ENCODE measurements around the gene TSC2. TPM values are rescaled to one million over a fixed set of nuclear protein-coding genes. Genes with fewer than 3 reads are reported as not detected.

The TSC2 gene
- total RNA-seq, 1 donor from 2014 or later, result 80.1 TPM

DNA sequence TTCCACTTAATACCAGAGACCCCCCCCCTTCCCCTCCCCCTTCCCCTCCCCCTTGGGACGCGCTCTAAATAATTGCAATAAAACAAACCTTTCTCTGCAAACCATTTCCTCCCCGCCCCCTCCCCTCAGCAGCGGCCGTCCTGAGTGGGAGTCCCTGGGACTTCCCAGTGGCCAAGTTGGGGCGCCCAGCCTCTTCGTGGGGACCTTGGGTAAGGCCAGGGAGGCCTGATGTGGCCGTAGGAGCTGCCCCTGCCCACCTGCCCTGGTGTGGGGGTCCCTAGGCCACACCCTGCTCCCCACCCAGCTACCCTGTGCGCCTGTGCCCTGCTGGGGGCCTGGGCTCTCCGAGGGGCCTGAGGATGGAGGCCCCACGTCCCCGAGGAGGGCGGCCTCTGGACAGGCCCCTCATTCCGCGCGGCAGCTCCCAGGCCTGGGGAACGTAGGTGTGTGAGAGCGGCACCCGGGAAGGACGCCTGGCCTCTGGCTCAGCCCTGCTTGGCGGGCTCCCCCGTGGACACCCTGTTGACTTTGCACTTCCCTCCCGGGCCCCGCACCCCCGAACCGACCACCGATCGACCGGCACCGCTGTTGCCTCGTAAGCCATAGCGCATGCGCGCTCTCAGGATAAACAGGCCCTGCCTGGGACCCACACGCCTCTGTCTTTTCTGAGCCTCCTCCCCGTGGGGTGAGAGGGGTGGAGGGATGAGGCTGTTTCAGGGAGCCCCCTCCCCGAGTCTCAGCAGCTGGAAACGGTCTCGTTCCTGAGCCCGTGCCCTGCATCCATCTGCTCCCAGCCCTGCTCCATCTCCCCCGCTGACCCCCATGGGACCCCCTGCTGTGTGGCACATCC, 9.2 kb upstream of the TSC2 start:
- Histone ChIP-seq H3K36me3 (peaks cover 38% of the 10 kb centered on the region), H3K4me1 (peaks cover 96% of the 10 kb centered on the region), H3K9me3 (replicated peaks) (no peaks in the 10 kb centered on the region), H3K27me3 (ENCODE audit: low read depth) (no peaks in the 10 kb centered on the region), H3K27ac (replicated peaks) (peak overlapping the region; percentile 96), H3K4me3 (peak overlapping the region; percentile 72)
- peak; percentile 58 for DNase-seq
- TF ChIP-seq CTCF (IDR thresholded peaks at IDR 0.05; ENCODE audit: borderline replicate concordance), result no peak
- intact Hi-C loops (cut with micrococcal nuclease), result no loop called here

DNA sequence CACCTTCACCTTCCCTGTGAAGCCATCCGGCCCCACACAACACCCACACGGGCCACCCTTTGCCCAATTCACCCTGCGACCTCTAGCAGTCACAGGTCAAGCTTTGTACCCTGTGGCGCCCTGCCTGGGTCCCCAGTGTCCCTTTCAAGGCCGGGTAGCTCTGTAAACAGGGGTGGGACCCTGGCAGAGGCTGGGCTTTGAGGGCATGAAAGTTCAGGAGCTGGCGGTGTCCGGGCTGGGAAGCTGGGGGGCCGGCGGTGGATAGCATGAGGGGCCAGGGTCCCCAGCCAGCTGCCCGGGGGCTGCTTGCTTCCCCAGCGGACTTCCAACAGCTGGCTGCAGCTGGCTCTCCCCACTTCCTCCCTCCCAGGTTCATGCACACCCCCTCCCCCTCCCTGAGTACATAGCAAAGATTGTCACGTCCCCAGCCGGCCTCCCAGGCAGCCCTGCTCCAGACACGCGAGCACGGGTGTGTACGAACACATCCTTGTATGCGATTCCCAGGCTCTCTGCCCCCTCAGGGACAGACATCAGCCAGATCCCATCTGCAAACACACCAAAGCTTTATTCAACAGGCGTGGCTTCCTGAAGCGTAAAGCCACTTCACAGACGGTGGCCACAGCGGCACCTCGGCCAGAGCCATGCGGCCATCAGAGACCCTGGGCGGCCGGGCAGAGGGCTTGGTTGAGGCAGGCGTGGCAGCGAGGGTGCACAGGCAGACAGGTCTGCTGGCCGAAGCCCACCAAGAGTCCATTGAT, 8.3 kb upstream of the TSC2 start:
- no peak for TF ChIP-seq CTCF (IDR thresholded peaks at IDR 0.05; ENCODE audit: borderline replicate concordance)
- Histone ChIP-seq H3K4me1 (peaks cover 99% of the 10 kb centered on the region), H3K4me3 (peak overlapping the region; percentile 72), H3K9me3 (replicated peaks) (no peaks in the 10 kb centered on the region), H3K27ac (replicated peaks) (peak overlapping the region; percentile 96), H3K36me3 (peaks cover 38% of the 10 kb centered on the region), H3K27me3 (ENCODE audit: low read depth) (no peaks in the 10 kb centered on the region)
- intact Hi-C loops (cut with micrococcal nuclease), result no loop called here
- DNase-seq, result peak; percentile 91

DNA sequence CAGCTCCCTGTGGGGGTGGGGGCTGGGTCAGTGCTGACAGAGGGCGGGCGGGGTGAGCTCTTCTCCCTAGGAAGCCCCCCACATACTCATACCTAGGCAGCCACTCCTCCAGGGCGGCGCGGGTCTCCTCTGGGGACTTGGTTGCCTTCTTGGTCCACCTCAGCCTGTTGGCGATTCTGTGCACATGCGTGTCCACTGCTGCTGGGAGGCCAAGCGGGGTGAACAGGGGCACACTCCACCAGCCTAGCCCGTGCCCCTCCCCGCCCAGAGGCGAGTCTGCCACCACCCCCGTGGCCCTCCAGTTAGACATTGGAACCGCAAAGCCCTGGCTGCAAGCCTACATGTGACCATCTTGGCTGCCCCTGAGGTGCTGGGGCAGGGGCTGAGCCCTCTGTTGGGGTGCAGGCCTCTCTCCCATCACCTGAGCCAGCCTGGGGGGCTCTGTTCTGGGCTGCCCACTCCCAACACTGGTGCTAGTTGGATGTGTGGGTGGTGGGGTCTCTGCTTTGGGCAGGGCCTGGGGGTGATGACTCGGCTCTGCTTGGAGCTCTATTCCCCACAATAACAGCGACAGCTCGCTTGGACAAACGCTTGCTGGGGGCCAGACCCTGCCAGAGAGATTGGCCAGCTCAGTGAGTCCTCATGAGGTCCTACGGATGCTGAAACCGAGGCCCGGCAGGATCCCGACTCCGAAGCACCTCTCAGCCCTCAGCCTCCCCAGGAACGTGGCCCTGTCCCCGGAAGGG, 7.6 kb upstream of the TSC2 start:
- no peak for TF ChIP-seq CTCF (IDR thresholded peaks at IDR 0.05; ENCODE audit: borderline replicate concordance)
- H3K4me1 ChIP-seq, result peaks cover 100% of the 10 kb centered on the region
- peak overlapping the region; percentile 72 for H3K4me3 ChIP-seq
- DNase-seq, result no peak
- no peaks in the 10 kb centered on the region for H3K9me3 ChIP-seq (replicated peaks)
- no peaks in the 10 kb centered on the region for H3K27me3 ChIP-seq (ENCODE audit: low read depth)
- peaks cover 38% of the 10 kb centered on the region for H3K36me3 ChIP-seq
- intact Hi-C loops (cut with micrococcal nuclease), result no loop called here
- H3K27ac ChIP-seq (replicated peaks), result peak overlapping the region; percentile 96

GRCh38 chr16:2040787-2041522, 6.8 kb upstream of the TSC2 start:
- no peaks in the 10 kb centered on the region for H3K27me3 ChIP-seq (ENCODE audit: low read depth)
- H3K4me3 ChIP-seq, result peak overlapping the region; percentile 72
- H3K9me3 ChIP-seq (replicated peaks), result no peaks in the 10 kb centered on the region
- H3K27ac ChIP-seq (replicated peaks), result peak overlapping the region; percentile 96
- H3K4me1 ChIP-seq, result peaks cover 100% of the 10 kb centered on the region
- no peak for TF ChIP-seq CTCF (IDR thresholded peaks at IDR 0.05; ENCODE audit: borderline replicate concordance)
- H3K36me3 ChIP-seq, result peaks cover 31% of the 10 kb centered on the region
- DNase-seq, result peak; percentile 53
- intact Hi-C loops (cut with micrococcal nuclease), result no loop called here

Data from left ventricle myocardium inferior (tissue), 1 donor.